Effector memory CD8-positive, alpha-beta T cell (primary cell): ENCODE results near the gene EXO1.

Source experiments
- ATAC-seq: fragments of 150-1000 bp; cut with Tn5 transposase; replicated peaks from 2 replicates; pipeline ENCODE4 v1.10.0; 2021; ENCODE audit warnings: mild to moderate bottlenecking, moderate library complexity
- DNase-seq, 3 experiments: peaks; one replicate each; pipeline ENCODE4 v3.0.0; 2021
- H3K27ac Mint-ChIP-seq, 2 donors: one replicate each; pipeline ENCODE4 v1.8.0; 2022; ENCODE audit warnings: mild to moderate bottlenecking in 2 of 2, mixed read lengths in 2 of 2, moderate library complexity in 2 of 2
- H3K27me3 Mint-ChIP-seq, 2 donors: one replicate each; pipeline ENCODE4 v1.8.0; 2022; ENCODE audit warnings: mixed read lengths in 2 of 2
- H3K36me3 Mint-ChIP-seq: one replicate; pipeline ENCODE4 v1.8.0; 2022; ENCODE audit warnings: mild to moderate bottlenecking, moderate library complexity, mixed read lengths; ENCODE audit not compliant: insufficient read depth
- H3K4me1 Mint-ChIP-seq, 2 donors: one replicate each; pipeline ENCODE4 v1.8.0; 2022; ENCODE audit warnings: low read depth in 2 of 2, mixed read lengths in 2 of 2
- H3K4me3 Mint-ChIP-seq, 2 donors: one replicate each; pipeline ENCODE4 v1.8.0; 2022; ENCODE audit warnings: mild to moderate bottlenecking in 2 of 2, mixed read lengths in 2 of 2, moderate library complexity in 2 of 2
- H3K9me3 Mint-ChIP-seq, 2 donors: one replicate each; pipeline ENCODE4 v1.8.0; 2022; ENCODE audit warnings: mixed read lengths in 2 of 2

EXO1 gene

DNA sequence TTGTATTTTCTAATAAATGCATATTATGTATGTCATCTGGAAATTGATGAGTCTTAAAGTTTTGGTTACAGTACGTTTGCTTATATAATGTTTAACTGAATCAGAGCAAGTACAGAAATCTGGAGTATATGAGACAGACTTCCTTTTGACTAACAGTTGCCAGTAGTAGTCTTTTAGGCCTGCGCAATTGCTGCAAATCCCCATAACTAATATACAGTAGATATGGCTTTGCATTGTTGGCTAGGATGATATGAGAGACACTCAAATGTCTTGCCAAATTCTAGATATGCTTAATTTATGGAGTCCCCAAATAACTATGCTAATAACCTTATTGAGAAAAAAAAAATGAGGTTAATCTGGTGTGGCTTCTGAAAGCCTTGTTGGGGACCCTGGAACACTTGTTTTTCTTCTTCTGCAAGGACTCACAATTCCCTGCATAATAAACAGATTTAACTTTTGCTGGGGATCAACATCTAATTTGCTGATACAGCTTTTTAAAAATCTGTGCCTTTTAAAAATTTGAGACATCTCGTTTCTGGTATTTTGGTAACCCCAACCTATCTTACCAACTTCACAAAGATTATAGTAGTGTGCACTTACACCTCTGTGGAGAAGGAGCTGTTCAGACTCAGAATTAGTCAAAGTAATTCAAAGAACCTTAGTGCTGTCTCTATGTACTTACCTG, 22.9 kb downstream of the EXO1 start:
- no peak overlapping the region for H3K27ac Mint-ChIP-seq
- no peaks in the 10 kb centered on the region for H3K36me3 Mint-ChIP-seq
- no peaks in the 10 kb centered on the region for H3K9me3 Mint-ChIP-seq
- no peaks in the 10 kb centered on the region for H3K27me3 Mint-ChIP-seq
- DNase-seq (no peak), ATAC-seq (no peak)
- H3K4me1 Mint-ChIP-seq: no peaks in the 10 kb centered on the region
- H3K4me3 Mint-ChIP-seq: no peak overlapping the region

DNA sequence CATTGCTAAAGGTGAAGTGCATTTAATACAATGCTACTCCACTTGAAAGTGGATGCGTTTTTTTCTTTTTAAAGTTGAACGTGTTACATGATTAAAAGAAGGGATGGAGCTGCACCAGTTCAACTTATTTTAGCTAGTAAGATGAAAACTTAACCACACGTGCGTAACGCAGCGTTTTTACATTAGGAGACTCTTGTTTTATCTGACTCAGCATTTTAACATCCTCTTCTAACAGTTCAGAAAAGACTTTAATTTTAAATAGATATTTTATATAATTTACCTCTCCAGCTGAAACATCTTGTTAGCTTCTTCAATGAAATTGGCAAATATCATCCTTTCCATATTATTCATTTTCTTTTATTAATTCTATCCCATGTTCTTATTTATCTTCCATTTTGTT, 33.4 kb downstream of the EXO1 start:
- H3K27me3 Mint-ChIP-seq: no peaks in the 10 kb centered on the region
- no peak for DNase-seq
- H3K9me3 Mint-ChIP-seq: no peaks in the 10 kb centered on the region
- ATAC-seq: no peak
- H3K36me3 Mint-ChIP-seq: no peaks in the 10 kb centered on the region
- H3K4me1 Mint-ChIP-seq: no peaks in the 10 kb centered on the region
- no peak overlapping the region for H3K27ac Mint-ChIP-seq
- no peak overlapping the region for H3K4me3 Mint-ChIP-seq

DNA sequence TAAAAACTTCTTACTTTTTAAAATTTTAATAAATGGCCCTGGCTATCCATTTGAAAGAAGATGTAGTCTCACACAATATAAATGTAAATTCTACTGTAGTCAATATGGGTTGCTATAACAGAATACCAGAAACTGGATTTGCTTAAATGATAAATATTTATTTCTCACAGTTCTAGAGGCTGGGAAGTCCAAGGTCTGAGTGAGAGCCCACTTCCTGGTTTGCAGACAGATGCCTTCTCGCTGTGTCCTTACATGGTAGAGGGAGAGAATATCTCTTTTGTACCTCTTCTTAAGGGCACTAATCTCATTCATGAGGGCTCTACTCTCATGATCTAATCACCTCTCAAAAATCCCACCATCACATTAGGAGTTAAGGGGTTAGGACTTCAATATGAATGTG, 35.2 kb downstream of the EXO1 start:
- Mint-ChIP-seq H3K4me1 (no peaks in the 10 kb centered on the region), H3K9me3 (no peaks in the 10 kb centered on the region), H3K27me3 (no peaks in the 10 kb centered on the region), H3K27ac (no peak overlapping the region), H3K36me3 (no peaks in the 10 kb centered on the region), H3K4me3 (no peak overlapping the region)
- no peak for DNase-seq
- ATAC-seq: no peak

DNA sequence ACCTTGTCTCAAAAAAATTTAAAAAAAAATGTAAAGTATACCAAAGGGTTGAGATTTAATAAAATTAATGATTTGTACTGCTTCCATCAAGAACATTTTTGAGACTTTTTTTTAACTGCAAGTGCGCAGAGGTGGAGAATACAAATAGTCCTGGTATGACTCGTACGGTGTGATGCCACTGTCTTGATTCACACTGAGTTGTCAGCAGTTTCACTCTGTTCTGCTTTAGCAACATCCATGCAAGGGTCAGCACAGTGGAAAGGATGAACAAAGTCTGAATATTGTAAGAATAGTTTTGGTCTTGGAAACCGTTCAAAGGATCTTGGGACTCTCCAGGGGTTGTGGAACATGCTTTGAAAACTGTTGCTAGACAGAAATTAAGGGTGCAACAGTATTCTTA, 40.2 kb downstream of the EXO1 start:
- no peak overlapping the region for H3K4me3 Mint-ChIP-seq
- DNase-seq: no peak
- no peak overlapping the region for H3K27ac Mint-ChIP-seq
- no peak for ATAC-seq
- H3K36me3 Mint-ChIP-seq: no peaks in the 10 kb centered on the region
- H3K9me3 Mint-ChIP-seq: no peaks in the 10 kb centered on the region
- H3K4me1 Mint-ChIP-seq: no peaks in the 10 kb centered on the region
- no peaks in the 10 kb centered on the region for H3K27me3 Mint-ChIP-seq

DNA sequence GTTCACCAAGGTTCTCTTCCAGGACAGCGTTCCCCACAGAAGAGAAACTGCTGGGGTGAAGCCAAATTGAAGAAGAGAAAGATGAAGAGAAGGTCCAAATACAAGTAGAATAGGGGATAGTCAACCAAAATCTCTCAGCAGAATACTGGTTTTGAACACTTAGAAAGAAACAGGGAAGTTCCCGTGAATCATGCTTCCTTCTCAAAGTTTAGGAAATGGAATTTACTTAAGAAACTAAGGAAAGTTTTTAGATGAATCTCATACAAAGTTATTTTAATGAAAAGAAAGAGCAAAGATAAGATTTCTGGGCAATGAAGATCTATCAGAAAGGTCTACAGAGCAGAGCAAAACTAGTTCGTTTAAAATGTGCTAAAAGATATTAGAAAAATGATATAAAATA, 43.3 kb downstream of the EXO1 start:
- DNase-seq: no peak
- ATAC-seq: no peak
- H3K9me3 Mint-ChIP-seq: no peaks in the 10 kb centered on the region
- no peak overlapping the region for H3K4me3 Mint-ChIP-seq
- H3K27ac Mint-ChIP-seq: no peak overlapping the region
- no peaks in the 10 kb centered on the region for H3K27me3 Mint-ChIP-seq
- no peaks in the 10 kb centered on the region for H3K36me3 Mint-ChIP-seq
- H3K4me1 Mint-ChIP-seq: no peaks in the 10 kb centered on the region

DNA sequence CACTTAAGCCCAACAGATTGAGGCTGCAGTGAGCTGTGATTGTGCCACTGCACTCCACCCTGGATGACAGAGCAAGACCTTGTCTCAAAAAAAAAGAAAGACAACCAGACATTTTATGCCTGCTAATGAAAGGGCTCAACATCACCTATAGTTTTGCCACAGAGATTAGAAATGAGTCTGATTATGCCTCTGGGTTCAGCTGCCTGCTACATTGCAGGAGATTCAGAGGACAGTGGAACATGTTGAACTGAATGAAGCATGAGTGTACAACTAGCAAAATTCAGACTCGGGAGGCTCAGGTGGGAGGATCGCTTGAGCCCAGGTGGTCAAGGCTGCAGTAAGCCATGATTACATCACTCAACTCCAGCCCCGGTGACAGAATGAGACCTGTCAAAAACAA, 46.0 kb downstream of the EXO1 start:
- DNase-seq: no peak
- Mint-ChIP-seq H3K36me3 (no peaks in the 10 kb centered on the region), H3K27ac (no peak overlapping the region), H3K9me3 (no peaks in the 10 kb centered on the region), H3K4me3 (no peak overlapping the region), H3K4me1 (no peaks in the 10 kb centered on the region), H3K27me3 (no peaks in the 10 kb centered on the region)
- no peak for ATAC-seq

DNA sequence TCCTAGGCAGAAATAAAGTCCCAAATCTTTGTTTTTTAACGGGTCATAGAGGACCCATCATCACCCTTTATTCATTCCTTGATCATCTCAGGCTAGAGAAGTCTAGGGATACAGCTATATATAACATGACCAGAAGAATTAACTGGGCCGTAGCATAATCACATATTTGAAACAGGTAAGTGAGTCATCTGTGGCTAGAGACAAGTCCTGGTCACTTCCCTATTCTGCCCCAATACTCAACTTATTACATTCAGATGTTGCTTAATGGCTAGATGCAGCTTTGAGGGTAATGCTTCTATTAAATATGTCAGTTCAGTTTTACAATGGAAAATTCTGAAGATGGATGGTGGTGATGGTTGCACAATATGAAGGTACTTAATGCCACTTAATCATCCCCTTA, 47.0 kb downstream of the EXO1 start:
- Mint-ChIP-seq H3K4me3 (no peak overlapping the region), H3K9me3 (no peaks in the 10 kb centered on the region), H3K4me1 (no peaks in the 10 kb centered on the region), H3K27me3 (no peaks in the 10 kb centered on the region), H3K36me3 (no peaks in the 10 kb centered on the region), H3K27ac (no peak overlapping the region)
- DNase-seq (no peak), ATAC-seq (no peak)

DNA sequence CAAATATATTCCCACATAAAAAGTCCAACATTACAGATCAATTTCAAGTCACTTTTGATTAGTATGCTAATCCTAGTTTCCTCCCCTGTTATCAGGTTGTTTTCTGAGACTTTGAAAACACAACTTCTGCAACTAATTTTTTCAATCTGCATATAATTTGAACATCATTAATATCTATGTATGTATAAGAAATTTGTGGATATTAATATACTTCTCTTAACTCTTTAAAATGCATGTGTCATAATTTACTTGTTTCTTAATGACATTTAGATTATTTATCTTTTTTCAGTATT, 48.6 kb downstream of the EXO1 start:
- Mint-ChIP-seq H3K27ac (no peak overlapping the region), H3K36me3 (no peaks in the 10 kb centered on the region), H3K4me3 (no peak overlapping the region), H3K27me3 (no peaks in the 10 kb centered on the region), H3K9me3 (no peaks in the 10 kb centered on the region), H3K4me1 (no peaks in the 10 kb centered on the region)
- no peak for ATAC-seq
- DNase-seq: no peak

DNA sequence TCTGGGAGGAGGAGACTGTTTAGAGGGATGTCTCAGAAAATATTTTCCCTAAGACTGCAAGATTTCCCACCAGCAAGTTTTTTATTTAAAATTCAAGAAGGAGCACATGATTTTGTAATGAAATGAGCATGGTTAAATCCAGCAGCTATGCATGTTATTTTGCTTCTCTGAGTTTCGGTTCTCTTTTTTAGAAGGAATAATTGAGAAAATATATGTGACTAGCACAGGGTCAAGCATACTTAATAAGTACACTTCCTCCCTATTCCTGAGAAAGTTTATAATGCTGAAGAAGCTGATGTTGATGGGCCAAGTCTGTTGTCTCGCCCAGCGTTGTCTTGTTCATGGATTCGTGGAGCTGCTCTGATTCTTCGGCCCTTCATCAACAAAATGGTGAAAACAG, 51.2 kb downstream of the EXO1 start:
- Mint-ChIP-seq H3K4me1 (no peaks in the 10 kb centered on the region), H3K9me3 (no peaks in the 10 kb centered on the region), H3K27ac (no peak overlapping the region), H3K36me3 (no peaks in the 10 kb centered on the region), H3K4me3 (no peak overlapping the region), H3K27me3 (no peaks in the 10 kb centered on the region)
- no peak for ATAC-seq
- no peak for DNase-seq

DNA sequence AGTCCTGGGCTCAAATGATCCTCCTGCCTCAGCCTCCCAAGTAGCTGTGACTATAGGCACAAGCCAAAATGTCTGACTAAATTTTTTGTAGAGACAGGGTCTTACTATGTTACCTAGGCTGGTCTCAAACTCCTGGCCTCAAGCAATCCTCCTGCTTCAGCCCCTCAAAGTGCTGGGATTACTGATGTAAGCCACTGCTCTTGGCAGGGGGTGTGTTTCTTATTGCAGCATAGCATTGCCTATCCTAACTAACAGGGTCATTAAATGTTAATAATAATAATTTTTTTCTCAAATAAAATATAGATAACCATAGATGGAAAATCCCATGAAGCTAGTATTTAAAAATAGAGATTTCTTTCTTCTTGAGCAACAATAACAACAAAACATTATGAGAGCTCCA, 52.4 kb downstream of the EXO1 start:
- Mint-ChIP-seq H3K4me3 (no peak overlapping the region), H3K9me3 (no peaks in the 10 kb centered on the region), H3K27me3 (no peaks in the 10 kb centered on the region), H3K36me3 (peaks cover 3% of the 10 kb centered on the region), H3K27ac (no peak overlapping the region), H3K4me1 (no peaks in the 10 kb centered on the region)
- ATAC-seq: no peak
- DNase-seq: no peak

DNA sequence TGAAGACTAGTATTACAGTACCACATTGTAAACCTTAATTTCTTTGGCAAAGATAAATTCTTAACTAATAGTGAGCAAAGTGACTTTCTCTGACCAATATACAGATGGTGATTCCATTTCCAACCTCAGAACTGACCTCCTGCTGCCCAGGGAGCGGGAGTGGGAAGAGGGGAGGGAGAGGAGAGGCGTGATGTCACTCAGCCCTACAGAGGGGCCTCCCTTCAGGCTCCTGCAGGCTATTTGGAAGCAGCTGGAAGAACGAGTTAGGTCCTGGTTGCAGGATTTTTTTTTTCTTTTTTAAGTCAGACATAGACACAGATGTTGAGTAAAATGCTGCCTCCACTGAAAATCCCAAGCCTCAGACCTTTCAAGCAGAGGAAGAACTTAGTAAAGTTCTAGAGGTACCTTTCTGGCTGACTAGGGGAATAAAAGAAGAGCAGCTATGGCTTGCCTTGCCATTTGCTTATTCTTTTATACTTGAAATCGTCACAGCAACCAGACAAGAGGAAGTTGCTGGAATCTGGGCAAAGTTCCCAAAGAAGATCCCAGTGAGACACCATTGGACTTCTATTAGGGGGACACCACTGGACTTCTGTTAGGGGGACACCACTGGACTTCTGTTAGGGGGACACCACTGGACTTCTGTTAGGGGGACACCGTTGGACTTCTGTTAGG, 54.5 kb downstream of the EXO1 start:
- ATAC-seq (no peak), DNase-seq (no peak)
- Mint-ChIP-seq H3K9me3 (no peaks in the 10 kb centered on the region), H3K4me3 (no peak overlapping the region), H3K27ac (no peak overlapping the region), H3K27me3 (no peaks in the 10 kb centered on the region), H3K4me1 (no peaks in the 10 kb centered on the region), H3K36me3 (peaks cover 3% of the 10 kb centered on the region)

DNA sequence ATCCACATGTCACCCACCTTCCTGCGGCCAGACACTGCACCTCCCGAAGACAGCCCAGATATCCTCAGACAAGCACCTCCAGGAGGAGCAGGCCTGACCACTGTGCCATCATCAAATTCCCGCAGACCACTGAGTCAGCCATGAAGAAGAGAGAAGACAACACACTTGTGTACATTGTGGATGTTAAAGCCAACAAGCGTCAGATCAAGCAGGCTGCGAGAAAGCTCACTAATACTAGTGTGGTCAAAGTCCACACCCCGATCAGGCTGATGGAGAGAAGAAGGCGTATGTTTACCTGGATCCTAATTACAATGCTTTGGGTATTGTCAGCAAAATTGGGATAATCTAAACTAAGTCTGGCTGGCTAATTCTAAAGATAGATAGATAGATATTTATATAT, 68.2 kb downstream of the EXO1 start:
- Mint-ChIP-seq H3K4me1 (no peaks in the 10 kb centered on the region), H3K36me3 (no peaks in the 10 kb centered on the region), H3K27ac (no peak overlapping the region), H3K4me3 (no peak overlapping the region), H3K27me3 (no peaks in the 10 kb centered on the region), H3K9me3 (peaks cover 0 to 3% of the 10 kb centered on the region in 2 donors)
- ATAC-seq: no peak
- no peak for DNase-seq

DNA sequence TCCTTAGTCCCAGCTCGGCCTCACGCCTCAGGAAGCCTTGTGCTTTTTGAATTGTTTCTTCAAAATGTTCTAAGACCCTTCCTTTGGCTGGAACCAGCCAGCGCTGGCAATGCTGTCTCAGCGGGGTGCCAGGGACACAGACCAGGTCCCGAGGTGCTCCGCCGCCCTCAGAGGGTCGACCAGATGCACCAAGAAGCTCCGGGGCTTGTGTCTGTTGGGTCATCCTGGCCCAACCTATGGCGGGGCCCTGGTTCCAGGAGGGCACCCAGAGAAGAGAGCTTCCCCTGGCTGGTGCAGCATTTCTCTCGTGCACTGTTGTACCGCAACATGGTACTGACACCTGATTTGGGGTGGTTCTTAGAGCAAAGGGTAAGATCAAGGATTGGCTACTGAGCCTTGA, 69.5 kb downstream of the EXO1 start:
- H3K36me3 Mint-ChIP-seq: no peaks in the 10 kb centered on the region
- no peak overlapping the region for H3K27ac Mint-ChIP-seq
- DNase-seq (no peak), ATAC-seq (no peak)
- H3K4me1 Mint-ChIP-seq: no peaks in the 10 kb centered on the region
- H3K27me3 Mint-ChIP-seq: no peaks in the 10 kb centered on the region
- peaks cover 0 to 3% of the 10 kb centered on the region in 2 donors for H3K9me3 Mint-ChIP-seq
- no peak overlapping the region for H3K4me3 Mint-ChIP-seq

DNA sequence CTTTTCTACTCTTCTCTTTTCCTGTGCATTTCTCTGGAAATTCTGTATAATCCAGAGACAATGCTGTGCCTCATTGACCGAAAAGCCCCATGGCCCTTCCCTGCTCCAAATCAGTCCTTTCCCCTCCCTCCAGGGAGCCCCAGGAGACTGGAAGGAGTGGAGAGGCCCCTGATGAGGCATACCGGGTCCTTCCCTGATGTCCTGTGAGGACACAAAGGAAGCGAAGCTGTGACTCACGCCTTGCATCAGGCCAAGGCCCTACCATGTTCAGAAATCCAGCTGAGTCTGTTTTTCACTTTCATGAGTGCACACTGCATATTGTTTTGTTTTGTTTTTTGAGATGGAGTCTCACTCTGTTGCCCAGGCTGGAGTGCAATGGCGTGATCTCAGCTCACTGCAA, 70.9 kb downstream of the EXO1 start:
- Mint-ChIP-seq H3K4me1 (no peaks in the 10 kb centered on the region), H3K9me3 (peaks cover 0 to 3% of the 10 kb centered on the region in 2 donors), H3K27me3 (no peaks in the 10 kb centered on the region), H3K36me3 (no peaks in the 10 kb centered on the region), H3K27ac (no peak overlapping the region), H3K4me3 (no peak overlapping the region)
- ATAC-seq (no peak), DNase-seq (no peak)
